K562 (cell line): ENCODE results near the gene CSTF1. TPM values are rescaled to one million over a fixed set of nuclear protein-coding genes. Genes with fewer than 3 reads are reported as not detected.

Experiments
- ARNT ChIP-seq, 2 experiments: fragments of 450-650 bp; IDR thresholded peaks; 2 replicates each; pipeline ENCODE4 v1.6.1; 2016; ENCODE audit warnings: mild to moderate bottlenecking in 1 of 2
- CBX8 ChIP-seq: fragments of 200-600 bp; sonication (generic); IDR thresholded peaks from 2 replicates; pipeline ENCODE4 v1.6.1; 2012; ENCODE audit warnings: borderline replicate concordance, mixed run types, low read depth, mild to moderate bottlenecking, moderate library complexity, mixed read lengths, low read length, control low read depth, inconsistent platforms; ENCODE audit not compliant: poor library complexity, severe bottlenecking; ENCODE audit errors: extremely low read depth
- CREB3 ChIP-seq: fragments of 450-650 bp; conservative IDR thresholded peaks from 2 replicates; pipeline ENCODE4 v1.6.1; 2016; ENCODE audit warnings: missing genetic modification characterization, low read depth, mild to moderate bottlenecking, missing compliant biosample characterization, moderate library complexity
- DMBX1 ChIP-seq: fragments of 250-450 bp; sonication (Bioruptor Pico); IDR thresholded peaks from 2 replicates; pipeline ENCODE4 v1.8.0; 2022; ENCODE audit warnings: inconsistent platforms, mild to moderate bottlenecking, moderate library complexity, borderline replicate concordance
- E4F1 ChIP-seq: fragments of 250-450 bp; sonication (Bioruptor Pico); IDR thresholded peaks from 2 replicates; pipeline ENCODE4 v1.5.0; 2021; ENCODE audit warnings: mild to moderate bottlenecking, borderline replicate concordance
- IRF2 ChIP-seq: sonication (generic); formaldehyde crosslinking; IDR thresholded peaks from 2 replicates; pipeline ENCODE4 v1.8.1; 2022; ENCODE audit warnings: mild to moderate bottlenecking, missing genetic modification reagents
- MAFF ChIP-seq: IDR thresholded peaks from 2 replicates; pipeline ENCODE4 v1.6.1; 2012; ENCODE audit warnings: low read length, improper control_type of control experiment
- MCM2 ChIP-seq: fragments of 450-650 bp; IDR thresholded peaks from 2 replicates; pipeline ENCODE4 v1.6.1; 2017; ENCODE audit warnings: low read depth, mild to moderate bottlenecking
- PCBP2 ChIP-seq: fragments of 200-400 bp; formaldehyde crosslinking; IDR thresholded peaks from 2 replicates; pipeline ENCODE4 v1.6.1; 2018; ENCODE audit warnings: low read length, low read depth, mild to moderate bottlenecking, moderate library complexity; ENCODE audit not compliant: poor library complexity, severe bottlenecking
- PTRF ChIP-seq: fragments of 450-650 bp; IDR thresholded peaks from 2 replicates; pipeline ENCODE4 v1.6.1; 2016; ENCODE audit warnings: mild to moderate bottlenecking, missing genetic modification characterization, missing compliant biosample characterization
- SMC3 ChIP-seq: conservative IDR thresholded peaks from 2 replicates; pipeline ENCODE4 v1.6.1; 2011; ENCODE audit warnings: low read depth, low read length, improper control_type of control experiment; ENCODE audit not compliant: insufficient read depth
- TRIM24 ChIP-seq, 2 experiments: fragments of 450-650 bp; IDR thresholded peaks; 2 replicates each; pipeline ENCODE4 v1.6.1; 2016
- U2AF2 ChIP-seq: fragments of 200-400 bp; formaldehyde crosslinking; optimal IDR thresholded peaks from 2 replicates; pipeline ENCODE3; 2017; ENCODE audit warnings: low read depth, mild to moderate bottlenecking, low read length
- ZMIZ1 ChIP-seq, 2 experiments: fragments of 150-350 bp in 1 of 2; IDR thresholded peaks; 2 replicates each; pipeline ENCODE4 v1.6.1; 2012 to 2016; ENCODE audit warnings: low read depth in 2 of 2, low read length in 2 of 2, mild to moderate bottlenecking in 1 of 2, moderate library complexity in 1 of 2
- ZNF324 ChIP-seq: fragments of 250-450 bp; sonication (Bioruptor Pico); IDR thresholded peaks from 2 replicates; pipeline ENCODE4 v1.4.0; 2020; ENCODE audit warnings: mild to moderate bottlenecking
- ZNF589 ChIP-seq: fragments of 200-800 bp; sonication (Bioruptor generic); IDR thresholded peaks from 2 replicates; pipeline ENCODE4 v1.6.1; 2016; ENCODE audit warnings: low read depth, missing genetic modification characterization, missing compliant biosample characterization
- ZZZ3 ChIP-seq: fragments of 450-650 bp; IDR thresholded peaks from 2 replicates; pipeline ENCODE4 v1.6.1; 2016; ENCODE audit warnings: antibody characterized with exemption, mild to moderate bottlenecking, moderate library complexity
- polyA plus RNA-seq, 8 experiments: library from polyadenylated mRNA; depleted of rRNA in 4 of 8; stranded (reverse) in 5 of 8; unstranded in 3 of 8; fragments of >200 nt; fragmentation: Nextera tagmentation in 2 of 8; fragmentation: Illumina TruSeq in 1 of 8; extraction: Ambion mirVana in 2 of 8; extraction: Trizol in 1 of 8; gene quantifications; 2 replicates each; pipeline versions ENCODE4 v1.2.1 to v1.2.3, GENCODE V29; 2011 to 2014; ENCODE audit warnings: inconsistent platforms in 1 of 8, missing spikeins in 1 of 8
- total RNA-seq, 7 experiments: library from RNA; depleted of rRNA in 6 of 7; stranded (reverse); fragments of >200 nt in 6 of 7; fragmentation: Illumina TruSeq in 2 of 7; extraction: Trizol in 2 of 7; gene quantifications; 2 replicates each; pipeline versions ENCODE4 v1.2.1 to v1.2.3, GENCODE V29; 2011 to 2021; ENCODE audit warnings: low replicate concordance in 1 of 7

Gene CSTF1
- total and polyA plus RNA-seq, 9 of the 15 experiments (the other 6 are each of a cell fraction or from before 2014, with no cell fraction given) = 30.8 to 110 (median 53.4) TPM

DNA sequence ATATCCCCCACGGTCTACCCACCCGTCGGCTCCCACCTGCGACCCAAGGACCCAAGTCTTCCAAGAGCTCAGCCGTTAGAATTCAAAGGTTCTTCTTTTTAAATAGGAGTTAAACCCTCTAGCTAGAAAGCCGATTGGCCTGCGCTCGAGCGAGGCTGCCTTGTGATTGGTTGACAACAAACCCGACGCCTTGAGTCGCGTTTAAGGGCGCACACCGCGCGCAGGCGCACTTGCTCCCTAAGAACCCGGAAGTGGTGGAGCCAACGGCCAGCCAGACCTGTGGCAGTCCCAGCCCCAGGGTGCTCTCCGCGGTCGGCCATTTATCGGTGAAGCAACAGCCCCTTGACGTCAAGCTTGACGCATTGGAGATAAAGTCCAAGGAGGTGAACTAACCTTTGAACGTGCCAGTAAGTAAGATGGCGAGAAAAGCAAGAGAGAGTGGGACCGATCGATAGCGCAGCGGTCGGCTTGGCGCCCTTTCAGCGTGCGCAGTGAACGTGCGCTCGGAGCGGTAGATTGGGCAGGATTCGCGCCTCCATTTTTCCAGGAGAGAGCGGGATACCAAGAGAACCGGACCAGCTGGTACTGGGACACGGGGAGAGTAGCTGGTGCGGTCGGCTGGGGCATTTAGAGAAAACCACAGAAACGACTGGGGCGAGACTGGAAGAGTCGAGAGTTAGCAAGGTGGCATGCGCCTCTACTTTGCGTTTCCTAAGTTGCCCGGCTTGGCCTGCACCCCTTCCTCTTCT is at the start of gene CSTF1, which contains the start of gene AURKA (continued):
- TF ChIP-seq MCM2 (no peak), PTRF (tag) (no peak), PCBP2 (no peak), TRIM24 (IDR thresholded peaks at IDR 0.05) (peak in 1 of 2 experiments; percentile 63; a peak in 1 of 4 replicates), ARNT (IDR thresholded peaks at IDR 0.05) (peak; percentile 20 to 61; a peak in 1 of 4 replicates), MAFF (no peak), ZMIZ1 (IDR thresholded peaks at IDR 0.05; ENCODE audit: low read depth in 2 of 2, low read length in 2 of 2) (peak in 1 of 2 experiments; percentile 94; a peak in 3 of 4 replicates), DMBX1 (CRISPR knock-in tag) (no peak; the same call in 1 of the 2 replicates), E4F1 (CRISPR knock-in tag) (no peak), SMC3 (no peak), ZNF589 (CRISPR knock-in tag) (peak; percentile 76; the same call in 1 of the 2 replicates), ZNF324 (no peak), U2AF2 (no peak), CBX8 (no peak), ZZZ3 (0 out of 2 replicates have a peak, but pooled peaks have one; percentile 77), IRF2 (CRISPR knock-in tag) (no peak), CREB3 (no peak)
